ENCODE measurements around the gene ATG5.

ATG5 gene

DNA sequence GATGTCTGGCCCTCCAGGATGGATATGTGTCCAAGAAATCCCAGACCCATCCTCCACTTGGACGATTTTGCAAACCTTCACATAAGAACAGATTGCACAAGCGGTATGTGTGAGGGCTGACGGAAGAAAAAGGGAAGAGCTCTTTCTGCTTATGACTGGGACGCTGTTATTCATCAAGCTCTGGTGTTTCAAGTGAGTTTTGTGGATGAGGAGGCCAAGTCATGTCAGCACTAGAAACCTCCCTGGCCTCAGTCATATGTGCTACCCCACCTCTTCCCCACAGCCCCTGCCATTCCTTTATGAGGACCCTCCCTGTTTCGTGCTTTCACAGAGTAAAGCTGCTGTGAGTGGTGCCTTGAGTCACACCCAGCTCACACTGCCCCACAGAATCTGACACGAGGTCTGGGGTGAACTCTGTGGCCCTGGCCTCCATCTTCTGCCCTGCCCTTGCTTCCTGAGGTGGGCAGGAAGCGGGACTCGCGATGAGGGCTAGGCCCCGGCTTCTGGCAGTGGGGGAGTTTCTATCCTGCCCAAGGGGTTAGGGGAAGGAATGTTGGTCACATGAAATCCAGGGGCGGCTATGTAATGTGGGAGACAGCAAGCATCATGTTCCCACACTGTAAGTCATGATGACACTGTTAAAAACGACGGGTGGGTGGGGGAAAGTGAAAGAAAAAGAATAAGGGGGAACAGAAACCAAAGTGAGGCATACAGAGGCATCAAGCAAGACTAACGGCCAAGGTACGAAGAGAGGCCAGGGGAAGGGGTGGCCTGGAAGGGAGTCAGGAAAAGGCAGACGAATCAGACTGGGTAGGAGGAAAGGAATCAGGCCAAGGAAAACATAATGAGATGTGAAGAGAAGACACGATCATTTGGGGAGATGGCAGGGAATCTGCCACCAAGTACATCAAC lies 161.3 kb downstream of the ATG5 start:
- H3K9me2 ChIP-seq (replicated peaks; ENCODE audit: insufficient read depth, low read length), result no peaks in the 10 kb centered on the region
- H3K36me3 ChIP-seq (ENCODE audit: low read length), result no peaks in the 10 kb centered on the region
- no peaks in the 10 kb centered on the region for H3K9me3 ChIP-seq (ENCODE audit: insufficient read depth, low read length)
- no peaks in the 10 kb centered on the region for H3K79me2 ChIP-seq (ENCODE audit: insufficient read depth, low read length)
- H3K4me3 ChIP-seq (ENCODE audit: insufficient read depth, low read length, poor library complexity, severe bottlenecking), result no peak overlapping the region
- H3K27ac ChIP-seq (ENCODE audit: low read depth, low read length), result no peak overlapping the region
- H3F3A ChIP-seq (ENCODE audit: insufficient read depth), result no peaks in the 10 kb centered on the region
- peak overlapping the region; percentile 46 for H3K4me2 ChIP-seq (ENCODE audit: low read depth, low read length, poor library complexity, severe bottlenecking)
- peak overlapping the region; percentile 75 for H2AFZ ChIP-seq (ENCODE audit: low read depth, low read length, severe bottlenecking)
- no peaks in the 10 kb centered on the region for H4K20me1 ChIP-seq (ENCODE audit: low read depth, low read length)
- no peaks in the 10 kb centered on the region for H3K27me3 ChIP-seq (ENCODE audit: low read length)
- 0 out of 2 replicates have a peak overlapping the region, but pooled peaks have one; percentile 6 for H3K9ac ChIP-seq (ENCODE audit: low read length)
- TF ChIP-seq, protein P1, sequence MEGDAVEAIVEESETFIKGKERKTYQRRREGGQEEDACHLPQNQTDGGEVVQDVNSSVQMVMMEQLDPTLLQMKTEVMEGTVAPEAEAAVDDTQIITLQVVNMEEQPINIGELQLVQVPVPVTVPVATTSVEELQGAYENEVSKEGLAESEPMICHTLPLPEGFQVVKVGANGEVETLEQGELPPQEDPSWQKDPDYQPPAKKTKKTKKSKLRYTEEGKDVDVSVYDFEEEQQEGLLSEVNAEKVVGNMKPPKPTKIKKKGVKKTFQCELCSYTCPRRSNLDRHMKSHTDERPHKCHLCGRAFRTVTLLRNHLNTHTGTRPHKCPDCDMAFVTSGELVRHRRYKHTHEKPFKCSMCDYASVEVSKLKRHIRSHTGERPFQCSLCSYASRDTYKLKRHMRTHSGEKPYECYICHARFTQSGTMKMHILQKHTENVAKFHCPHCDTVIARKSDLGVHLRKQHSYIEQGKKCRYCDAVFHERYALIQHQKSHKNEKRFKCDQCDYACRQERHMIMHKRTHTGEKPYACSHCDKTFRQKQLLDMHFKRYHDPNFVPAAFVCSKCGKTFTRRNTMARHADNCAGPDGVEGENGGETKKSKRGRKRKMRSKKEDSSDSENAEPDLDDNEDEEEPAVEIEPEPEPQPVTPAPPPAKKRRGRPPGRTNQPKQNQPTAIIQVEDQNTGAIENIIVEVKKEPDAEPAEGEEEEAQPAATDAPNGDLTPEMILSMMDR (IDR thresholded peaks at IDR 0.05; ENCODE audit: insufficient read depth, low read length, poor library complexity, severe bottlenecking), result no peak
- no peak for TF ChIP-seq EZH2phosphoT487 (conservative IDR thresholded peaks at IDR 0.05; ENCODE audit: low read length)

- H3K79me2 ChIP-seq (ENCODE audit: insufficient read depth, low read length), result no peaks in the 10 kb centered on the region
- H3K9me2 ChIP-seq (replicated peaks; ENCODE audit: insufficient read depth, low read length), result no peaks in the 10 kb centered on the region
- H3K36me3 ChIP-seq (ENCODE audit: low read length), result no peaks in the 10 kb centered on the region
- no peak overlapping the region for H3K4me3 ChIP-seq (ENCODE audit: insufficient read depth, low read length, poor library complexity, severe bottlenecking)
- no peaks in the 10 kb centered on the region for H3K27me3 ChIP-seq (ENCODE audit: low read length)
- no peaks in the 10 kb centered on the region for H4K20me1 ChIP-seq (ENCODE audit: low read depth, low read length)
- TF ChIP-seq, protein P1 (IDR thresholded peaks at IDR 0.05; ENCODE audit: insufficient read depth, low read length, poor library complexity, severe bottlenecking), result no peak
- no peak for TF ChIP-seq EZH2phosphoT487 (conservative IDR thresholded peaks at IDR 0.05; ENCODE audit: low read length)
- no peaks in the 10 kb centered on the region for H3F3A ChIP-seq (ENCODE audit: insufficient read depth)
- no peak overlapping the region for H3K27ac ChIP-seq (ENCODE audit: low read depth, low read length)
- peak overlapping the region; percentile 63 for H2AFZ ChIP-seq (ENCODE audit: low read depth, low read length, severe bottlenecking)
- H3K9ac ChIP-seq (ENCODE audit: low read length), result no peak overlapping the region
- H3K9me3 ChIP-seq (ENCODE audit: insufficient read depth, low read length), result no peaks in the 10 kb centered on the region
- no peak overlapping the region for H3K4me2 ChIP-seq (ENCODE audit: low read depth, low read length, poor library complexity, severe bottlenecking)
Observed at GRCh38 chr6:106163446-106163965, 162.1 kb downstream of the ATG5 start.

DNA sequence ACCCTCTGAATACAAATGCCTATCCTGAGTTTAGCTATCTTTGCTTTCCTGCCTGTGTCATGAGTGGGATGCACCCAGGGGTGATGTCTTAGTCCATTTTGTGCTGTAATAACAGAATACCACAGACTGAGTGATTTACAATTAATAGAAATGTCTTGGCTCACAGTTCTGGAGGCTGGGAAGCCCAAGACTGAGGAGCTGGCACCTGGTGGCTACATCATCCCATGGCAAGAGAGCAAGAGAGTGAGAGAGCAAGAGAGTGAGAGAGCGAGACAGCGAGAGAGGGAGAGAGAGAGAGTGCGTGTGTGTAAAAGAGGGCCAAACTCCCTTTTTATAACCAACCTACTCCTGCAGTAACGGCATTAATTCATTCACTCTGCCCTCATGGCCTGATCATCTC lies 162.6 kb downstream of the ATG5 start:
- TF ChIP-seq, protein P1 (IDR thresholded peaks at IDR 0.05; ENCODE audit: insufficient read depth, low read length, poor library complexity, severe bottlenecking), result no peak
- TF ChIP-seq EZH2phosphoT487 (conservative IDR thresholded peaks at IDR 0.05; ENCODE audit: low read length), result no peak
- Histone ChIP-seq H2AFZ (ENCODE audit: low read depth, low read length, severe bottlenecking) (no peak overlapping the region), H3K4me2 (ENCODE audit: low read depth, low read length, poor library complexity, severe bottlenecking) (no peak overlapping the region), H3F3A (ENCODE audit: insufficient read depth) (no peaks in the 10 kb centered on the region), H3K79me2 (ENCODE audit: insufficient read depth, low read length) (no peaks in the 10 kb centered on the region), H3K27ac (ENCODE audit: low read depth, low read length) (no peak overlapping the region), H3K36me3 (ENCODE audit: low read length) (no peaks in the 10 kb centered on the region), H3K4me3 (ENCODE audit: insufficient read depth, low read length, poor library complexity, severe bottlenecking) (no peak overlapping the region), H3K9me3 (ENCODE audit: insufficient read depth, low read length) (no peaks in the 10 kb centered on the region), H3K27me3 (ENCODE audit: low read length) (no peaks in the 10 kb centered on the region), H4K20me1 (ENCODE audit: low read depth, low read length) (no peaks in the 10 kb centered on the region), H3K9me2 (replicated peaks; ENCODE audit: insufficient read depth, low read length) (no peaks in the 10 kb centered on the region), H3K9ac (ENCODE audit: low read length) (no peak overlapping the region)

Data from SU-DHL-6 (cell line).